Fibroblast of lung (primary cell): ENCODE data around the gene FAM216A. TPM values are rescaled to one million over a fixed set of nuclear protein-coding genes. Genes with fewer than 3 reads are reported as not detected.
A peak's percentile ranks its signal among the peaks of the same experiment; 100 is the strongest.

Source experiments
- DNase-seq, 2 donors: peaks; one replicate each; pipeline versions ENCODE4 v3.0.0 to v3.0.0-alpha.2; 2010; ENCODE audit warnings: low read depth in 2 of 2
- H2AFZ ChIP-seq: 2 replicates; pipeline ENCODE4 v1.5.1; 2012; ENCODE audit warnings: low read length, control low read depth, inconsistent platforms
- H3K27ac ChIP-seq: 2 replicates; pipeline ENCODE4 v1.5.1; 2011; ENCODE audit warnings: low read length, control low read depth; ENCODE audit not compliant: insufficient read depth
- H3K27me3 ChIP-seq: 2 replicates; pipeline ENCODE4 v1.5.1; 2011; ENCODE audit warnings: mild to moderate bottlenecking, low read length; ENCODE audit not compliant: control insufficient read depth, insufficient read depth
- H3K36me3 ChIP-seq: 2 replicates; pipeline ENCODE4 v1.5.1; 2011; ENCODE audit warnings: low read length; ENCODE audit not compliant: control insufficient read depth, insufficient read depth
- H3K4me1 ChIP-seq: 2 replicates; pipeline ENCODE4 v1.5.1; 2011; ENCODE audit warnings: low read length; ENCODE audit not compliant: control insufficient read depth, insufficient read depth; ENCODE audit errors: extremely low read depth
- H3K4me2 ChIP-seq: 2 replicates; pipeline ENCODE4 v1.5.1; 2011; ENCODE audit warnings: low read length, control low read depth; ENCODE audit not compliant: insufficient read depth; ENCODE audit errors: extremely low read depth
- H3K4me3 ChIP-seq, 4 experiments: fragments of 200-600 bp in 1 of 4; sonication (generic) in 1 of 4; replicated peaks in 1 of 4; 2 replicates each; pipeline ENCODE4 v1.5.1; 2011 to 2016; ENCODE audit warnings: low read length in 4 of 4, low read depth in 3 of 4, mild to moderate bottlenecking in 3 of 4, control low read depth in 2 of 4, inconsistent platforms in 1 of 4, mixed read lengths in 1 of 4; ENCODE audit not compliant: insufficient read depth in 1 of 4; ENCODE audit errors: control extremely low read depth in 1 of 4
- H3K79me2 ChIP-seq: 2 replicates; pipeline ENCODE4 v1.5.1; 2012; ENCODE audit warnings: mild to moderate bottlenecking, low read length, inconsistent platforms; ENCODE audit not compliant: control insufficient read depth, insufficient read depth
- H3K9ac ChIP-seq: 2 replicates; pipeline ENCODE4 v1.5.1; 2011; ENCODE audit warnings: mild to moderate bottlenecking, low read length, control low read depth; ENCODE audit not compliant: insufficient read depth
- H3K9me3 ChIP-seq: 2 replicates; pipeline ENCODE4 v1.5.1; 2012; ENCODE audit warnings: low read depth, low read length; ENCODE audit not compliant: control insufficient read depth, insufficient read depth
- H4K20me1 ChIP-seq: 2 replicates; pipeline ENCODE4 v1.5.1; 2011; ENCODE audit warnings: low read length; ENCODE audit not compliant: control insufficient read depth, insufficient read depth; ENCODE audit errors: extremely low read depth
- CTCF ChIP-seq, 2 donors: IDR thresholded peaks in 1 of 2; conservative IDR thresholded peaks in 1 of 2; 1 replicate in 1 of 2; 2 replicates in 1 of 2; pipeline ENCODE4 v1.5.1; 2011 to 2012; ENCODE audit warnings: low read length in 2 of 2, control low read depth in 1 of 2, inconsistent platforms in 1 of 2, low read depth in 1 of 2, mild to moderate bottlenecking in 1 of 2
- EZH2 ChIP-seq: IDR thresholded peaks from 2 replicates; pipeline ENCODE4 v1.5.1; 2012; ENCODE audit warnings: low read length, control low read depth, mild to moderate bottlenecking; ENCODE audit errors: missing control alignments
- polyA plus RNA-seq, 2 donors: library from polyadenylated mRNA; depleted of rRNA in 1 of 2; stranded (reverse) in 1 of 2; unstranded in 1 of 2; fragments of >200 nt; gene quantifications; 2 replicates each; pipeline ENCODE4 v1.2.1, GENCODE V29; 2011 to 2012; ENCODE audit warnings: missing spikeins in 1 of 2
- total RNA-seq: library from RNA; depleted of rRNA; stranded (reverse); fragments of >200 nt; gene quantifications from 2 replicates; pipeline ENCODE4 v1.2.1, GENCODE V29; 2014

Gene FAM216A
- total and polyA plus RNA-seq, 2 donors (not counting 1 experiment from before 2014, with no cell fraction given) = 16.5 to 20.2 TPM

DNA sequence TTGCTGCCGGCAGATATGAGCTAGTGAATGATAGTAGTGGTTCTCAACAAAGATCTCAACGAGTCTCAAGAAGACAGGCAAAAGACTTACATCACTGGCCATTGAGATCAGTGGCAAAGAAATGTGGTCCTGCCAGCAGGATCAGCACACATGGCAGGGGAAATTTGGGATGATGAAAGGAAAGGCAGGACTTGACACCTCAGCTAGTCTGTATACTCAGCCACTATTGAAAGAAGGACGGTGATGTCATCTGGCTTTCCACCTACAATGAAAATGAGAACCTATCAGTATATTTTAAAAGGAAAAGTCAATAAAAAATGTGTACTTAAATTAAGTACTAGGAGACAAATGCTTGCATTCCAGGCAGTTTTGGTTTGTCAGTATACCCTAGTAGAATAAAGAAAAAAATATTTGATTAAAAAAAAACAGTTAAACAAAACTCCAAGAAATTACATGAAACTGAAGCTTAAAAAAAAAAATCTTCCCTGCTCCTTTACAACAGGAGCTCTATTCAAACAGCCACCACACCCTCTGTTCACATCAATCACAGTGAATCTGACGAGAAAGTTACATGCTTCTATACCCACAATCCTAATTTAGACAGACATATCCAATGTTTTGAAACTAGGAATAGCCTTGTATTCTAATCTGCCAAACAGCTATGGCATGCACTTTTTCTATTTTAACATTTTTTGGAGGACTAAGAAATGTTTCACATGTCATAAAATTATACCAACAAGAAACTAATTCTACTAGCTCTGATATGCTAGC lies 68.4 kb downstream of the FAM216A start:
- Histone ChIP-seq H3K4me2 (no peak overlapping the region), H3K79me2 (no peaks in the 10 kb centered on the region), H3K4me3 (no peak overlapping the region), H3K9me3 (no peaks in the 10 kb centered on the region), H4K20me1 (no peaks in the 10 kb centered on the region), H3K36me3 (peaks cover 4% of the 10 kb centered on the region), H3K4me1 (peaks cover 9% of the 10 kb centered on the region), H3K9ac (no peak overlapping the region), H3K27ac (no peak overlapping the region), H2AFZ (no peak overlapping the region), H3K27me3 (no peaks in the 10 kb centered on the region)
- DNase-seq = no peak
- TF ChIP-seq EZH2 (no peak), CTCF (conservative IDR thresholded peaks at IDR 0.05 in 1 of 2, IDR thresholded peaks at IDR 0.05 in 1 of 2; ENCODE audit: low read depth in 1 of 2, low read length in 2 of 2) (no peak)

- Histone ChIP-seq H3K9ac (no peak overlapping the region), H3K9me3 (no peaks in the 10 kb centered on the region), H3K4me1 (peaks cover 3% of the 10 kb centered on the region), H3K27me3 (no peaks in the 10 kb centered on the region), H3K4me3 (no peak overlapping the region), H4K20me1 (no peaks in the 10 kb centered on the region), H3K79me2 (no peaks in the 10 kb centered on the region), H3K27ac (no peak overlapping the region), H3K36me3 (peaks cover 4% of the 10 kb centered on the region), H2AFZ (no peak overlapping the region), H3K4me2 (no peak overlapping the region)
- DNase-seq = peak; percentile 27 to 81
- no peak for TF ChIP-seq EZH2
- TF ChIP-seq CTCF (conservative IDR thresholded peaks at IDR 0.05 in 1 of 2, IDR thresholded peaks at IDR 0.05 in 1 of 2; ENCODE audit: low read depth in 1 of 2, low read length in 2 of 2) = no peak
Measured at GRCh38 chr12:110537605-110538409, 69.2 kb downstream of the FAM216A start.

GRCh38 chr12:110538869-110539622 lies 70.4 kb downstream of the FAM216A start:
- Histone ChIP-seq H3K27ac (no peak overlapping the region), H3K79me2 (no peaks in the 10 kb centered on the region), H3K4me3 (no peak overlapping the region), H3K9me3 (no peaks in the 10 kb centered on the region), H3K4me2 (no peak overlapping the region), H2AFZ (no peak overlapping the region), H3K27me3 (no peaks in the 10 kb centered on the region), H3K4me1 (peaks cover 3% of the 10 kb centered on the region), H4K20me1 (no peaks in the 10 kb centered on the region), H3K9ac (no peak overlapping the region), H3K36me3 (peaks cover 4% of the 10 kb centered on the region)
- DNase-seq = no peak
- TF ChIP-seq EZH2 (no peak), CTCF (conservative IDR thresholded peaks at IDR 0.05 in 1 of 2, IDR thresholded peaks at IDR 0.05 in 1 of 2; ENCODE audit: low read depth in 1 of 2, low read length in 2 of 2) (no peak)
